HEK293T (cell line): ENCODE measurements around the gene PTPN2.

Source experiments
- LEF1 ChIP-seq: fragments of 450-650 bp; IDR thresholded peaks from 2 replicates; pipeline ENCODE4 v1.6.1; 2017; ENCODE audit warnings: mild to moderate bottlenecking, borderline replicate concordance
- SUZ12 ChIP-seq: fragments of 450-650 bp; IDR thresholded peaks from 2 replicates; pipeline ENCODE4 v1.6.1; 2016; ENCODE audit warnings: mild to moderate bottlenecking

DNA sequence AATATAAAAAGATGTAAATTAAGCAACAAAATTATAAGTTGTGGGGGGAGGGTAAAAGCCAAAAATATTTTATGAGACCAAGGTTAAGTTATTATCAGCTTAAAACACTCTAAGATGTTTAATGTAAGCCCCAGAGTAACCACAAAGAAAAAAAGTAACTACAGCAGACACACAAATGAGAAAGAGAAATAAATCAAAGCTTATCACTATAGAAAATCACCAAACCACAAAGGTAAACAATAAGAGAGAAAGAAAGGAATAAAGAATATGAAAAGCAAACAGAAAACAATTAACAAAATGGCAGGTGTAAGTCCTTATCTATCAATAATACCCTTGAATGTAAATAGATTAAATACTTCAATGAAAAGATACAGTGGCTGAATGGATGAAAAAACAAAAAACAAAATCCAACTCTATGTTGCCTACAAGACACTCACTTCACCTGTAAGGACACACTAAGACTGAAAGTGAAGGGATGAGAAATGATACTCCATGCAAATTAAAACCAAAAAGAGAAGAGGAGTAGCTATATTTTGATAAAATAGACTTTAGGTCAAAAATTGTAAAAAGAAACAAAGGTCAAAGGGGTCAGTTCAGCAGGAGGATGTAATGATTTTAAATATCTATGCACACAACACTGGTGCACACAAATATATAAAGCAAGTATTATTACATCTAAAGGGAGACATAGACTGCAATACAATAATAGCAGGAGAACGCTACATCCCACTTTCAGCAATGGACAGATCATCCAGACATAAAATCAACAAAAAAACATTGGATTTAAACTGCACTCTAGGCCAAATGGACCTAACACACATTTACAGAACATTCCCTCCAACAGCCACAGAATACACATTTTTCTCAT, 80.7 kb downstream of the PTPN2 start:
- TF ChIP-seq SUZ12 (no peak), LEF1 (no peak)
